ENCODE results near the gene CDC14A. TPM values are rescaled to one million over a fixed set of nuclear protein-coding genes. Genes with fewer than 3 reads are reported as not detected.

CDC14A gene
- total and polyA plus RNA-seq, 2 donors (not counting 3 experiments of a cell fraction or from before 2014, with no cell fraction given), result 3.4 to 13.9 TPM

DNA sequence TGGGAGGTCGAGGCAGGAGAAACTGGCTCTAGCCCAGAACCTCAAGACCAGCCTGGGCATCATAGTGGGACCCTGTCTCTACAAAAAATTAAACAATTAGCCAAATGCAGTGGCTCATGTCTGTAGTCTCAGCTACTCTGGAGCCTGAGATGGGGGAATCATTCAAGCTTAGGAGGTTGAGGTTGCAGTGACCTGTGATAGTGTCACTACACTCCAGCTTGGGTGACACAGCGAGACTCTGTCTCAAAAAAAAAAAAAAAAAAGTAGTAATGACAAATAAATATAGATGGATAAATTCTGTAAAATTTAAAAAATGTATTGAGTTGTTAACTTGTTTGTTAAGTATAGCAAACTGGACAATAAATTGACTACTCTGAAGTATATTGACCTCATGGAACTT lies 5.9 kb upstream of the CDC14A start:
- no peak overlapping the region for H3K4me3 ChIP-seq (replicated peaks in 1 of 3; ENCODE audit: insufficient read depth in 1 of 3, low read depth in 1 of 3, low read length in 3 of 3)
- no peak overlapping the region for H2AFZ ChIP-seq (ENCODE audit: low read depth, low read length)
- TF ChIP-seq, protein P1, sequence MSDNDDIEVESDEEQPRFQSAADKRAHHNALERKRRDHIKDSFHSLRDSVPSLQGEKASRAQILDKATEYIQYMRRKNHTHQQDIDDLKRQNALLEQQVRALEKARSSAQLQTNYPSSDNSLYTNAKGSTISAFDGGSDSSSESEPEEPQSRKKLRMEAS (IDR thresholded peaks at IDR 0.05; ENCODE audit: insufficient read depth, insufficient read length), result no peak
- no peak for TF ChIP-seq FOS (IDR thresholded peaks at IDR 0.05; ENCODE audit: borderline replicate concordance, insufficient read depth, low read length)
- no peak for TF ChIP-seq POLR2AphosphoS5 (IDR thresholded peaks at IDR 0.05; ENCODE audit: insufficient read depth, low read depth, low read length)
- TF ChIP-seq EZH2 (IDR thresholded peaks at IDR 0.05; ENCODE audit: borderline replicate concordance, low read depth, low read length, severe bottlenecking), result no peak
- TF ChIP-seq MYC (IDR thresholded peaks at IDR 0.05; ENCODE audit: low read depth, low read length), result no peak
- no peak for TF ChIP-seq GATA2 (IDR thresholded peaks at IDR 0.05; ENCODE audit: insufficient read depth, insufficient read length, low read depth, low read length)
- no peak for TF ChIP-seq JUN (IDR thresholded peaks at IDR 0.05; ENCODE audit: borderline replicate concordance, insufficient read depth, insufficient read length, low read depth)
- TF ChIP-seq, protein P2, sequence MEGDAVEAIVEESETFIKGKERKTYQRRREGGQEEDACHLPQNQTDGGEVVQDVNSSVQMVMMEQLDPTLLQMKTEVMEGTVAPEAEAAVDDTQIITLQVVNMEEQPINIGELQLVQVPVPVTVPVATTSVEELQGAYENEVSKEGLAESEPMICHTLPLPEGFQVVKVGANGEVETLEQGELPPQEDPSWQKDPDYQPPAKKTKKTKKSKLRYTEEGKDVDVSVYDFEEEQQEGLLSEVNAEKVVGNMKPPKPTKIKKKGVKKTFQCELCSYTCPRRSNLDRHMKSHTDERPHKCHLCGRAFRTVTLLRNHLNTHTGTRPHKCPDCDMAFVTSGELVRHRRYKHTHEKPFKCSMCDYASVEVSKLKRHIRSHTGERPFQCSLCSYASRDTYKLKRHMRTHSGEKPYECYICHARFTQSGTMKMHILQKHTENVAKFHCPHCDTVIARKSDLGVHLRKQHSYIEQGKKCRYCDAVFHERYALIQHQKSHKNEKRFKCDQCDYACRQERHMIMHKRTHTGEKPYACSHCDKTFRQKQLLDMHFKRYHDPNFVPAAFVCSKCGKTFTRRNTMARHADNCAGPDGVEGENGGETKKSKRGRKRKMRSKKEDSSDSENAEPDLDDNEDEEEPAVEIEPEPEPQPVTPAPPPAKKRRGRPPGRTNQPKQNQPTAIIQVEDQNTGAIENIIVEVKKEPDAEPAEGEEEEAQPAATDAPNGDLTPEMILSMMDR (IDR thresholded peaks at IDR 0.05; ENCODE audit: extremely low read depth in 1 of 2, insufficient read depth in 1 of 2, low read depth in 1 of 2, low read length in 2 of 2), result no peak
- TF ChIP-seq POLR2A (IDR thresholded peaks at IDR 0.05; ENCODE audit: low read depth, low read length), result no peak
- ChIA-PET POLR2A (interaction anchor here (1.0 kb wide), 1 partner anchor 31 kb away, joined by 3 read pairs; no protein-coding TSS in a partner anchor), CTCF (interaction anchor here (0.6 to 1.0 kb wide), 2 partner anchors 8 to 81 kb away, joined by 3 to 4 read pairs; no protein-coding TSS in a partner anchor)
- H3K79me2 ChIP-seq (ENCODE audit: control insufficient read depth, insufficient read depth, low read length), result no peaks in the 10 kb centered on the region
- H4K20me1 ChIP-seq (replicated peaks; ENCODE audit: control insufficient read depth, extremely low read depth, insufficient read depth, low read length), result no peaks in the 10 kb centered on the region
- H3K27me3 ChIP-seq (ENCODE audit: control insufficient read depth in 2 of 2, insufficient read depth in 2 of 2, low read length in 2 of 2), result no peaks in the 10 kb centered on the region
- H3K36me3 ChIP-seq (ENCODE audit: control insufficient read depth in 2 of 2, extremely low read depth in 1 of 2, insufficient read depth in 2 of 2, low read length in 2 of 2), result no peaks in the 10 kb centered on the region
- no TSS peak for BruUV-seq (replicated peaks)
- intact Hi-C loops (cut with micrococcal nuclease), result no loop called here
- FAIRE-seq (no peak), DNase-seq (ENCODE audit: low read depth, low spot score) (no peak)
- H3K27ac ChIP-seq (ENCODE audit: insufficient read depth, low read depth, low read length), result no peak overlapping the region
- no peaks in the 10 kb centered on the region for H3K9me3 ChIP-seq (replicated peaks; ENCODE audit: control insufficient read depth, insufficient read depth, low read length)
- peaks cover 8% of the 10 kb centered on the region for H3K4me1 ChIP-seq (ENCODE audit: control insufficient read depth, extremely low read depth, insufficient read depth, low read length)
- H3K4me2 ChIP-seq (ENCODE audit: insufficient read depth, low read length), result no peak overlapping the region
- H3K9me1 ChIP-seq (replicated peaks; ENCODE audit: control insufficient read depth, extremely low read depth, insufficient read depth, low read length), result no peaks in the 10 kb centered on the region
- H3K9ac ChIP-seq (replicated peaks; ENCODE audit: extremely low read depth, insufficient read depth, low read length), result no peak overlapping the region
- dilution Hi-C loops (cut with MboI; ENCODE audit: extremely low pct_ligation_motif_present, low sequenced_read_pairs), result no loop called here

Data from endothelial cell of umbilical vein (primary cell).